NCI-H82 (cell line): ENCODE data around the gene ERC1.
"Not testable (repeated sequence)": the region's sequence is repeated elsewhere in the genome, so short reads cannot be mapped to it uniquely, and the experiment has no call there.

ENCODE experiments used
- DNase-seq: peaks from one replicate; lab custom pipeline; 2025; lab: John Stamatoyannopoulos, UW

ERC1 gene

DNA sequence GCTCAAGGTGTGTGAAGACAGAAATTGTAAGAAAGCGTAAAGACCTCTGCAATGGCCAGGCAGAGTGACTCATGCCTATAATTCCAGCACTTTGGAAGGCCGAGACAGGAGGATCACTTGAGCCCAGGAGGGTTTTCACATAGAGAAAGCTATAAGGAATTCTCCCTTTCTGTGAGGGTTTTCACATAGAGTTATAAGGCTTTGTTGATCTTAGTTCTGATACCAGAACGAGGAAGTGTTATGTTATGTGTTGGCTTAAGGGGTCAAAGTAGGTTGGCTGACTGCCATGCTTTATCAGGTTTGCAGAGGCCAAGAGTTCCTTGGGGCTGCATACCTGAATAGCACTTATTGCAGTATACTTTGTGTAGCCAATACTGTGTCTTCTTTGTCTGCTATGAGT lies 139.1 kb downstream of the ERC1 start:
- DNase-seq, result no peak

DNA sequence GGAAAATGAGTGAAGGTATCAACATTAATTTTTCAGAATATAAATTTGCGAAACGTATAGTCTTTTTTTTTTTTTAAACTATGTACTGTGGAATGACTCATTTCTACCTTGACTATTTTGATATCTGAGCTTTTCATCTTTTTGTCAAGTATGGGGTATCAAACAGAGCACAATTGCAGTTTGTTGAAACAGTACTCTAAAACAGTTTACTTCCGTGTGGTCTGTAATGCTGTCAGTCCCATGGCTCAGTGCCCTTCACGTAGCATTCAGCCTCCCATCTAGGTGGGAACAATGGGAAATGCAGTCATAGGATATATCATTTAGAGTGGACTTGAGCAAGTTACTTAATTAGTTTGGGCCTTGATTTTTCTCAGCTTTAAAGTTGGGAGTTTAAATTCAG lies 139.5 kb downstream of the ERC1 start:
- no peak for DNase-seq

DNA sequence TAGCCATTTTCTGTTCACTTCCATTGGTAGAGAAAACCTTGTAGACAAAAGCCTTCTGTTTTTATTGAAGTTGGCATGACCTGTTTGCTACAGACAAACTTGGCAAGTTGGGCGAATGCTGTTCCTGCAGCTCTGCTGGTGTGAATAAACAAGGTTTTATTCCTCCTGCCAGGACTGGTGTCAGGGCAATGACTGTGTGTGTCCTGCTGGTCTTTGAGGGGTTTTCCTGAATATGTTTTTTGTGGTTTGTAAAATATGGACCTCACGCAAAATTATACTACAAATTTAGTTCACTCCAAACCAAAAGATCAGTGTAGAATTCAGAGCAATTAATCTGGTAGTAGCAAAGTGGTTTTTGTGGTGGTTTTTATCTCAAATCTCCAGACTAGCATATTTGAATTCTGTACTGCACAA lies 140.8 kb downstream of the ERC1 start:
- no peak for DNase-seq

DNA sequence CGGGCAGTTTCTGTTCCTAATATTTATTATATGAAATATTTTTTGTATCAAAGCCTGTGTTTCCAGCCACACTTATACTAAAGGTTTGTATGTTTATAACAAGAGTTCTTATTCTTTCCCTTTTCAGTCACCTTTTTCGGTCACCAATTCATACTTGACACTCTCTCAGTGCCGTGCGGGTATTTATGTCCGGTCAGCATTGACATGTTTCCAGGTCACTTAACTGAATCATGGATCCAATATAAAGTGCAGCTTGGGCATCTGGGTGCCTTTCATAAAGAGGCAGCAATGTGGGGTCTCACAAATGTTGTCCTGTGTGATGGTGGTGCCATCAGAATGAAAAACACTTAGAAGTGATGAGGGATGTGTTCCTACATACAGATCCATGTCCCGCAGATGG lies 141.3 kb downstream of the ERC1 start:
- no peak for DNase-seq

DNA sequence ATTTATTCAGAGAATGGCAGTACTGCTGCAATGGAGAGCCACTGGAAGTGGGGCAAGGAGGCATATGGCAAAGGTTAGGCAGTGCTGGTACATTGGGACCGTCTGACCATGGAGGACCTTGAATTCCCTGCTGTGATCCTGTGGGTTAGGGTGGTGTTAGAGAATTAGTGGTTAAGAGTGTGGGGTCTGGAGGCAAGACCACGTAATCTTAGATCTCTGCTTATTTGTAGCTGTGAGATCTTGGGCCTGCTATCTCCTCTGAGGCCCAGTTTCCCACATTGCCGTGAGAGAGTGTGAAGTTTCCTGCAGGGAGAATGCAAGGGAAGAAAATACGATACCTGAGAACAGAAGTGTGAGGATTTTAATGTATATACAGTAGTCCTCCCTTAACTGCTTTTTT lies 147.7 kb downstream of the ERC1 start:
- no peak for DNase-seq

DNA sequence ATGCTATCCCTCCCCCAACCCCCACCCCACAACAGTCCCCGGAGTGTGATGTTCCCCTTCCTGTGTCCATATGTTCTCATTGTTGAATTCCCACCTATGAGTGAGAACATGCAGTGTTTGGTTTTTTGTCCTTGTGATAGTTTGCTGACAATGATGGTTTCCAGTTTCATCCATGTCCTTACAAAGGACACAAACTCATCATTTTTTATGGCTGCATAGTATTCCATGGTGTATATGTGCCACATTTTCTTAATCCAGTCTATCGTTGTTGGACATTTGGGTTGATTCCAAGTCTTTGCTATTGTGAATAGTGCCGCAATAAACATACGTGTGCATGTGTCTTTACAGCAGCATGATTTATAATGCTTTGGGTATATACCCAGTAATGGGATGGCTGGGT lies 155.7 kb downstream of the ERC1 start:
- not testable (repeated sequence) for DNase-seq

DNA sequence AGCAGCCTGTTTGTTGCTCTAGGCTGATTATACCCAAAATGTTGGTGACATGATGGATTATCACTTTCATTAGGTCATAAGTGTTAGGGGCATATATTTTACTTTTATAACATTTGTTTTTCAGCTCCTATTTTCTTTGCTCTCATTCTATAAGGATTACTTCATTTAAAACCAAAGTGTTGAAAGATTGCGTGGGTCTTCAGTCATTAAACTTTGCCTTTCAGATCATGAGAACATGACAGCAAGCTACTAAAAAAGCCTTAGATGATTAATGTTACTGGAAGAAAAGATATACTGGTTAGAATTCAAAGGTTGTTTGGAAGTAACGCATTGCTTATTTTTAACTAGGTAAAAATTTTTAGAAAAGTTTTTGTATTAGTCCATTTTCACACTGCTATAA lies 156.8 kb downstream of the ERC1 start:
- no peak for DNase-seq

DNA sequence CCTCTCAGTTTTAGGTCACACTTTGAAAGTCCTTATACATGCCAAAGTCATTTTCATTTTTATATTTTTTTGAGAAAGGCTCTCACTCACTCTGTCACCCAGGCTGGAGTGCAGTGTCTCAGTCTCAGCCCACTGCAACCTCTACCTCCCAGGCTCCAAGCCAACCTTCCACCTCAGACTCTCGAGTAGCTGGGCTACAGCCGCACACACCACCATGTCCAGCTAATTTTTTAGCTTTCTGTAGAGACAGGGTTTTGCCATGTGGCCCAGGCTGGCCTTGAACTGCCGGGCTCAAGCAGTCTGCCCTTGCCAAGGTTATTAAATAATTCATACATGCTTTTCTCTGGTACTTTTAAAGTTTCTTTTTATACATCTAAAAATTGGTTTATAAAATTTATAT lies 166.0 kb downstream of the ERC1 start:
- no peak for DNase-seq

DNA sequence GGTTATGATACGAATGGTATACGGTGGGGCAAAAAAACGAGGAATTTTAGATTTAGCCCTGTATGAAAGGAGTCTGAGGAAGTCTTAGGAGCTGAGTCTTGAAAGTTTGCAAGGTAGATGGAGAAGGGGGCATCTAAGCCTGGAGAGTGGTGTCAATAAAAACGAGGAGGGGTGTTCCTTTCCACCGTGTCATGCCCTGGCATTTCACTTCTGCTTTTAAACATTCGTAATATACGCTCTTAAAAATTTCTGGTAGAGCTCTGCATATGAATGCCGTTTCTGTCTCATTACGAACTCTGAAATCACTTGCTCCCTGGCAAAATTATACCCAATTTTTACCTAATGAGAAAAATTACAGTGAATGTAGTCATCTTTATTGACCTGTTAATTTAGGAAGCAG lies 170.2 kb downstream of the ERC1 start:
- DNase-seq, result no peak

DNA sequence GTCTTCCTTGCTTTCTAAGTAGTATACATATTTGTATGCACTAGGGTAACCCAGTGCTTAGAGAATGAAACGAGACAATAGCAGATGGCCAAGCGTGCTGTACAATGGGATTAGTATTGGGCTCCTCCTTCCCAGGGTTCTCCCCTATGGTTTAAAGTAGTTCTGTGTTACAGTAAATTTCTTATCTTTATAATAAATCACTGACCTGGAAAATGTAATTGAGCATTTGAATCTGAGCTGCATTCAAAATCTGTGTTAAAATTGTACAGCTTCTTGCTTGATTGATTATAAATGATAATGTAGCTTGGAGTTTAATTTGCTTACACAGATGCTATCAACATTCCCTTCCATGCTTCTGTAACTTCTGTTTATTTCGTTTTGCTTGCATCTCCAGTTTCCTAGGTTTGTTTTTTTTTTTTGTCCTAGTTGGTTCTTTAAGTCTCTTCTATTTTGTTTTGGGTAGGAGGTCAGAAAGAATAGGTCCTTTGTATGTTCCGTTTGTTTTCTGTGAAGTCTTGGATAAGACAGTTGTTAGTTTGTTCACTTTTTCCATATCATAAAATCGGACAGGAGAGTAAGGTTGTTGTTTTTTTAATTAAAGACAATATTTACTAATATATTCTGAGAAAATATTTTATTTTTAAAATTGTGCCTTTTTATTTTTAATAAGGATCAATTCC lies 171.2 kb downstream of the ERC1 start:
- peak; percentile 91 for DNase-seq

DNA sequence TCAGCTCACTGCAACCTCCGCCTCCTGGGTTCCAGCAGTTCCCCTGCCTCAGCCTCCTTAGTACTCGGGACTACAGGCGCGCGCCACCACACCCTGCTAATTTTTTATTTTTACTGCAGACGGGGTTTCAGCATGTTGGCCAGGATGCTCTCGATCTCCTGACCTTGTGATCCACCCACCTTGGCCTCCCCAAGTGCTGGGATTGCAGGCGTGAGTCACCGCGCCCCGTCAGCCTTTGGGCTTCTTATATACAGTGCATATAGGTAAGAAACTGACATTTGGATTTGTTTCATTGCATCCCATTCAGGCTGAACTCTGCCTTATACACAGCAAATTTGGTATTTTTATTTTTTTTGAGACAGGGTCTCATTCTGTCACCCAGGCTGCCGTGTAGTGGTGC lies 176.8 kb downstream of the ERC1 start:
- DNase-seq, result no peak

DNA sequence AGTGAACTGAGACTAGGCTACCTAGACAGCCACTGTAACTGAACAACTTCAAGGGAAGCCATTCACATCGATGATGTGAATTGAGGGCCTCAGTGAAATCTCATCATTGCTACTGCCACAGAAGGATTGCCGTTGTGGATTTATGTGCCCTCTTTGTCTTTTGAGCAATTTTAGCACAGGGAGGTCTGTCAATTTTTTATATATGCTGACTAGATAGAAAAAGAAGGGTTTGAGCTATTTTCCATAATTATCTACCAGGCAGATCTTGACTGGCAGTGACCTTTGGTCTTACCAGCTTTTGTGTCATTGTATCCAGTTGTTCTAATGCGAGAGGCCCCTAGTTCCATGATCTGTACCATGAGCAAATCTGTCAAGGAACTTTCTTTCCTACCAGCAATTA lies 179.4 kb downstream of the ERC1 start:
- no peak for DNase-seq

DNA sequence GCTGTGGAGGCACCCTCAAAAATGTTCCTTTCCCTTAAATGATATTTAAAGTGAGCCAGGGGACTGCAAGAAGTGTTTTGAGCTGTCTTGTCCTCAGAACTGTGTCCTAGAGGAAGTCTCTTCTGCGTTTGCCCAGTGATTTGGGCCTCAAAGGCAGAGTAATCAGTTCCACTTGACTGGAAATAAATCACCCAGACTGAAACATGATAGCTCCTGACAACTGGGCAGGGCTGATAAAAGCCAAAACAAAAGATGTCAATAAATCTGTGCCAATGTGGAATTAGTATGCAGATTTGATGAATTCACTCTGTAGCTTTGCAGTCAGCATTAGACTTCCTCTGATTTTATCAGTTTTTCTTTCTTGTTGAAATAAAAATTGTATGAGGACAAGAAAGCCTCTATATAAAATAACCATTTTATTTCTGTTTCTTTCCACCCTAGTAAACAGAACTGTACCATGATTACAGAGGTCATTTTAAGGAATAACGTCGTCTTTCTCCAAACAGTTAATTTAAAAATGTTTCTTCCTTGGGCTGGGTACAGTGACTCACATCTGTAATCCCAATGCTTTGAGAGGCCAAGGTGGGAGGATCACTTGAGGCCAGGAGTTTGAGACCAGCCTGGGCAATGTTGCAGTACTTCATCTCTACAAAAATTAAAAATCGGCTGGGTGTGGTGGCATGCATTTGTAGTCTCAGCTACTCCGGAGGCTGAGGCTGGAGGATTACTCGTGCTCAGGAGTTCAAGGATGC lies 180.8 kb downstream of the ERC1 start:
- peak; percentile 84 for DNase-seq

DNA sequence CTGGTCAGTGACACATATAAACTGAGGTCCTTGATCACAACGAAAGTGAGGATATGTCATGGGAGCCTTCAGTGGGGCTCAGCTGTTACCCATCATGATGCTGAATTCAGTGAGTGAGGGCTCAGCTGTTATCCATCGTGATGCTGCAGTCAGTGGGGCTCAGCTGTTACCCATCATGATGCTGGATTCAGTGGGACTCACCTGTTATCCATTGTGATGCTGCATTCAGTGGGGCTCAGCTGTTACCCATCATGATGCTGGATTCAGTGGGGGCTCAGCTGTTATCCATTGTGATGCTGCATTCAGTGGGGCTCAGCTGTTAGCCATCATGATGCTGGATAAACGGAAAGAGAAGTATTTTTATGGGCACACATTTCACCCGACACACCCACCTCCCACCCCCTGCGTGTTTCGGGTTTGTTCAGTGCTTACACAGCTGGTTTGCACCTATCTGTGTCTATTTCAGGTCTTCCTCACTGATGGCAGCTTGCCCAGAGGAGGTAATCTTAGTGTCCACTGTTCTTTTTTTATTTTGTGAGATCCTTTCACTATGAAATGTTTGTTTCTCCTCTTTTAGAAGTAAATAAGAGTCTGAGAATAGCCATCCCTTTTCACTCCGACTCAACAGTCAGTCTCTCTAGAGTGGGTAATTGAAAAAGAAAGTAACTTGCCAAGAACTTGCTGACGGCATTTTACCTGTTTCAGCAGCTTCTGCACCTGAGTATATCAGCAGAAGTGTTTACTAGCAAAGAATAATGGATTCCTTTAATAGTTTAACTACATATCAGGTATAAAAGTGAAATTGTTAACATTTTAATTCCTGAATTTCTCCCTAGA lies 183.0 kb downstream of the ERC1 start:
- DNase-seq, result no peak

DNA sequence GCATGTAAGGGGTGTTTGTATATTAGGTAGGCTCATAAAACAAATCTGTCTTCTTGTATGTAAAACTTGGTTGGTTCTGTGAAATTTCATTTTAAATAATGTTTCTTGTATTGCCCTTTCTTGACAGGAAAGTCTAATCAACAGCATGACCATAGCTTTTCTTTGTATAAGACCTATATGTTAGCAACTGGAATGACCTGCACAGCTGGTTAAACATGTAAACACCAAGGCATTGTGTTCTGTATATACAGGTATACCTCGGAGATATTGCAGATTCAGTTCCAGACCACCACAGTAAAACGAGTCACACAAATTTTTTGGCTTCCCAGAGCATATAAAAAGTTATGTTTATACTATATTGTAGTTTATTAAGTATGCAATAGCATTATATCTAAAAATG lies 183.6 kb downstream of the ERC1 start:
- no peak for DNase-seq

DNA sequence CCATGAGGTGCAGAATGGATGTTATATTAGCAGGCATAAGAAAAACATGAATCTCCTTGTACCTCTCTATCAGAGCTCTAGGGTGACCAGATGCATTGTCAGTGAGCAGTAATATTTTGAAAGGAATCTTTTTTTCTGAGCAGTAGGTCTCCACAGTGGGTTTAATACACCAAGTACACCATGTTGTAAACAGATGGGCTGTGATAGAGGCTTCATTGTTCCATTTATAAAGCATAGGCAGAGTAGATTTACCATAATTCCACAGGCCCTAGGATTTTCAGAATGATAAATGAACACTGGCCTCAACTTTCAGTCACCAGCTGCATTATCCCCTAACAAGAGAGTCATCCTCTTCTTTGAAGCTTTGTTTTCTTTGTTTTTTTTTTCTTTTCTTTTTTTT lies 185.2 kb downstream of the ERC1 start:
- no peak for DNase-seq

DNA sequence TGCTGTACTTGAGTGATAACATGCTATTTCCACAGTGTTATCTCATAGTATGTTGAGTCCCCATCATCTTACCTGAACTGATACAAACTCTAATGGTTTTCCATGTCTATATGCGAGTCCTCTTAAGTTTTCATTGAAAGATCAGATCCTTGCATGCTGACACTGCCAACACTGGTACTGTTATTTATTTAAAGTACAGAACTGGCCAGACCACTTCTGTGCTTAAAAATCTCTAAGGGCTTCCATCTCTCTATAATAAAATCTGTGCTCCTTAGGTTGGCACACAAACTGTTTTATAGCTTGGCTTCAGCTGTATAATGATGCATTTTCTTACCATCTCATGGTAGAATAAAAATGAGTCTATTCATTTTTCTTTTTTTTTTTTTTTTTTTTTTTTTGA lies 188.1 kb downstream of the ERC1 start:
- DNase-seq, result no peak

DNA sequence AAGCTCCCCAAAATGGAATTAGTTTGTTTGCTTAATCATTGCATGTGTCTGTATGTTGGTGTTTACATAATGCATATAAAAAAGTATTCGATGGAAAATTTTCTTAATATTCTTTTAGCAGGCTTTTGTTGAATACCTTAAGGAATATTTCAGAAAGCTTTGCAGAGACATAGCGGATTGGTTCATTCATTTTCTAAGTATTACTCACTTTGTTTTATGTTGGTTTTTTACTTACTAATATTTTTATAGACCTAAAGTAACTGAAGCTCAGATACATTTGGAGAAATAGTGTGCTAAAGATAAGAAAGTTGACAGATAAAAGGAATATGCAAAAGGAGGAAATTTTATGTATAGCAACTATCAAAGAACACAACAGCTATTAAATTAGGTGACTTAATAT lies 191.0 kb downstream of the ERC1 start:
- DNase-seq, result no peak

DNA sequence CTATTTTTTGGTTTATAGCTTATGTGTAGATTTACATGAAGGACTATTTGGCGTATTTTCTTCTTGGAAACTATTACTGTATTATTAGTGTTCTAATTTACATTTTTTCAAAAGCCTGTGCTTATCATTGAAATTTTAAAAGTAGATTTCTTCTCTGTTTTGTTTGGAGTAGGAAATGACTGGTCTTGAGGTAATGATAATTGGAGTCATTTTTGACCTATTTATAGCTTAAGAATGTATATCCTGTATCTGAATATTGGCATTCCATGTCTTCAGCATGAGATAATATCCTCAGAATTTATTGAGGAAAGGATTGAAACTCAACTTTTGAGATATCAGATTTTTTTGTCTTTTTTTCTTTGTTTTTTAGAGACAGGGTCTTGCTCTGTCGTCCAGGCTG lies 193.4 kb downstream of the ERC1 start:
- no peak for DNase-seq

DNA sequence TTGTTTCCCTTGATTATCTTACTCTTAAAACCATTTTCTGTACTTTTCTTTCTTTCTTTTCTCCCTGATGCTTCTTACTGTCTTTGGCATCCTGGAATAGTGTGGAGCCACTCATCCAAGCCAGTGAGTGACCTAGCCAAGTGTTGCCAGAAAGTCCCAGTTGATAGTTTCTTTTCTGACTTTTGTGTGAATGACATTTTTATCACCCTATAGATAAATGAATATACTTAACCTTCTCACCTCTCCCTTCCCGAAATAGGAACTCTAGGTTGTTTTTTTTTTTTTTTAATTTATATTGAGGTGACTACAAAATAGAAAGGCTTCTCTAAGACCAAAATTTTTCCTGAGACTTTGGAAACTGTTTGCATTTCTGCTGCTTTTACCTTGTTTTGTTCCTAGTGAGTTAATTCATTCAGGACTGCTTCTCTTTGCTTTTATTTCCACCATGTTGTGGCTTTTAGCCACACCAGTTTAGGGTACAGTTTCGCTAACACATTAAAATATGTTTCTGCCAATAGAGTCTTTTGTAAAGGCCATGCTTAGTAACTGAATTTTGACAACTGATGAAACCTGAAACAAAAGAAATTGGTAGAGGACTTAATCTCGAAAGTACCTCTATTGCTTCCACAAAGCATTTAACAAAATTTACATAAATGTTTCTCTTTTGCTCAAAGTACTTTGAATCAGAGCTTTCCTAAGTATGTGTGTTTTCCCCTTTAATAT lies 194.6 kb downstream of the ERC1 start:
- DNase-seq, result no peak

DNA sequence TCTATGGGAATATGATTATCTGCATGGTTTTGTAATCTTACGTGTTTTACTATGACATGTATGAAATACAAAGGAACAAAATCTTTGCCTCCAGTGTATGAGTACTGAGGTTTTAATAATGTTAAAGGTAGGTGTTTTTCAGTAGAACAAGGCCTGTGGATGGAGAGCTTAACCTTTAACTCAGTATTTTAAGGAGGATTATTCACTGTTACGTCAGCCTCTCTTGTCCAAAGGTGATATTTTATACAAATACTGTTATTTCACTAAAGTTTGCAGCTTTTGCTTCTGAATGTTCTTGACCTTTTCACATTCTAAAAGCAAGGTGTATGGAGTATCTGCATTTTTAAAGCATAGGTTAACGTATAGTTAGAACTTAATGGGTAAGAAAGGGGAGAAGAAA lies 195.3 kb downstream of the ERC1 start:
- no peak for DNase-seq

DNA sequence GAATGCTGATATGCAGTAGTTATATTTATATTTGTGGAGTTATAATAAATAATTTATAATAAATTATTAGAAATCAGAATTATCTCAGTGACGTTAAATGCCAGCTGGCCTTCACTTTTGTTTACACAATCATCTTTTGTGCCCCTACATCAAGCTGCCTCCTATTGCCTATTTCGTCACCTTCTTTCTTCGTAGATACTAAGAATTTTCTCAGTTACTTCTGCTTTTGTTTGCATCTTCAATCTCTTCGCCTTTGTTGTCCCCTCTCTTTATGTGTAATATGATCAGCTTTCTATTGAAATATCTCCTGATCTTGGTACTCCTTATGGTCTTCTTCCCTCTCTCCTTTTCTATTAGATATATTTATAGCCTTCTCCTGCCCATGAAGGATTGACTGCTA lies 197.0 kb downstream of the ERC1 start:
- DNase-seq, result no peak
